Measurements from ENCODE around the gene DMAP1.

DNA sequence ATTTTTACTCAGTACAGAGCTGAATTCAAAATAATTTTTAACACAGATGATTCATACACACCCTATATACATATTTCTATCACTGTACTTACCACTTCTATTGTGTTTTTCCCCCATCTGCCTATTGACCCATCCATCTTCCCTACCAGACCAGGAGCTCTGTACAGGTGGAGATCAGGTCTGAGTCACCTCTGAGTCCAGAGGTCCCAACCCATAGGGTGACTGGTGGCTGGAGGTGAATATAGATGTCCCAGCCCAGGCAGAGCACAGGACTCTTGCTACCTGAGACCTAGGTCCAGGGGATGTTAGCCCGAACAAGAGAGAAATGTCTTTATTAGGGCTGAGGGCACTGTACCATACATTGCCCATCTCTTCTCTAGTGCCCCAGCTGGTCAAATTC, 54.8 kb downstream of the DMAP1 start:
- no peak for TF ChIP-seq GATA2 (IDR thresholded peaks at IDR 0.05; ENCODE audit: low read depth, low read length)
- TF ChIP-seq GATA3 (IDR thresholded peaks at IDR 0.05; ENCODE audit: low read depth, low read length): no peak

Data from SH-SY5Y (cell line).